HL-60 (cell line): ENCODE data around the gene WASL.

ENCODE experiments used
- DNase-seq, 2 experiments: peaks; one replicate each; pipeline ENCODE4 v3.0.0-alpha.2; 2010 to 2020; ENCODE audit warnings: low read depth in 1 of 2, low spot score in 1 of 2
- H3K27ac ChIP-seq: fragments of 250-450 bp; sonication (Bioruptor Pico); replicated peaks from 2 replicates; pipeline ENCODE4 v1.5.1; 2020; ENCODE audit warnings: mild to moderate bottlenecking, moderate library complexity
- H3K27me3 ChIP-seq: fragments of 250-450 bp; sonication (Bioruptor Pico); 2 replicates; pipeline ENCODE4 v1.5.1; 2021; ENCODE audit warnings: mild to moderate bottlenecking, moderate library complexity; ENCODE audit not compliant: insufficient read depth, poor library complexity, severe bottlenecking
- H3K4me3 ChIP-seq: replicated peaks from 2 replicates; pipeline ENCODE4 v1.5.1; 2011; ENCODE audit warnings: mild to moderate bottlenecking, control low read depth, low read length; ENCODE audit not compliant: insufficient read depth
- GABPA ChIP-seq: IDR thresholded peaks from 2 replicates; pipeline ENCODE4 v1.6.1; 2012; ENCODE audit warnings: low read depth
- POLR2AphosphoS5 ChIP-seq: IDR thresholded peaks from 2 replicates; pipeline ENCODE4 v1.6.1; 2012; ENCODE audit warnings: low read depth
- SPI1 ChIP-seq: IDR thresholded peaks from 2 replicates; pipeline ENCODE4 v1.6.1; 2012; ENCODE audit warnings: low read depth, mild to moderate bottlenecking, borderline replicate concordance
- TF ChIP-seq, protein P1 (sequence below): IDR thresholded peaks from one replicate; pipeline ENCODE4 v1.5.1; 2011; ENCODE audit warnings: low read length, control low read depth, inconsistent platforms; ENCODE audit not compliant: insufficient read depth
- TF ChIP-seq, protein P2 (sequence below): IDR thresholded peaks from 2 replicates; pipeline ENCODE4 v1.6.1; 2012; ENCODE audit warnings: low read depth; ENCODE audit not compliant: insufficient replicate concordance

WASL gene

DNA sequence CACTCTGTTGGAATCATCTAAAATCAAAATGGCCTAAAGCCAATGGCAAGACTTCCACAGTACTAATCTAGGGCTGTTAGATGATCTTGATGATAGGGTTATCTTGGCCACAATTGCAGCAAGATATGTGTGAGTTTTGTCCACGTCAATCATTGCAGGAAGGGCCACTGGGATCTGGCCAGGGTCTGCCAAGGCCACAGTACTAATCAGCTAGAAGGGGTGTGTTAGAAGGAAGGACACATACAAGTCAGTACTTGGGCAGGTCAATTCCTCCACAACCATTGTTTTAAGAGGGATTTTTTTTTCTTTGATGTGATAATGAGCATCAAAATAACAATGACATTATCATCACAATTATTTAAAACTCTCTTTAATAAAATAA, 91.5 kb downstream of the WASL start:
- TF ChIP-seq, protein P1, sequence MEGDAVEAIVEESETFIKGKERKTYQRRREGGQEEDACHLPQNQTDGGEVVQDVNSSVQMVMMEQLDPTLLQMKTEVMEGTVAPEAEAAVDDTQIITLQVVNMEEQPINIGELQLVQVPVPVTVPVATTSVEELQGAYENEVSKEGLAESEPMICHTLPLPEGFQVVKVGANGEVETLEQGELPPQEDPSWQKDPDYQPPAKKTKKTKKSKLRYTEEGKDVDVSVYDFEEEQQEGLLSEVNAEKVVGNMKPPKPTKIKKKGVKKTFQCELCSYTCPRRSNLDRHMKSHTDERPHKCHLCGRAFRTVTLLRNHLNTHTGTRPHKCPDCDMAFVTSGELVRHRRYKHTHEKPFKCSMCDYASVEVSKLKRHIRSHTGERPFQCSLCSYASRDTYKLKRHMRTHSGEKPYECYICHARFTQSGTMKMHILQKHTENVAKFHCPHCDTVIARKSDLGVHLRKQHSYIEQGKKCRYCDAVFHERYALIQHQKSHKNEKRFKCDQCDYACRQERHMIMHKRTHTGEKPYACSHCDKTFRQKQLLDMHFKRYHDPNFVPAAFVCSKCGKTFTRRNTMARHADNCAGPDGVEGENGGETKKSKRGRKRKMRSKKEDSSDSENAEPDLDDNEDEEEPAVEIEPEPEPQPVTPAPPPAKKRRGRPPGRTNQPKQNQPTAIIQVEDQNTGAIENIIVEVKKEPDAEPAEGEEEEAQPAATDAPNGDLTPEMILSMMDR = no peak
- TF ChIP-seq GABPA (no peak), SPI1 (no peak), POLR2AphosphoS5 (no peak)

GRCh38 chr7:123656544-123657303, 92.1 kb downstream of the WASL start:
- Histone ChIP-seq H3K4me3 (no peak overlapping the region), H3K27ac (no peak overlapping the region), H3K27me3 (no peaks in the 10 kb centered on the region)
- TF ChIP-seq, protein P2, sequence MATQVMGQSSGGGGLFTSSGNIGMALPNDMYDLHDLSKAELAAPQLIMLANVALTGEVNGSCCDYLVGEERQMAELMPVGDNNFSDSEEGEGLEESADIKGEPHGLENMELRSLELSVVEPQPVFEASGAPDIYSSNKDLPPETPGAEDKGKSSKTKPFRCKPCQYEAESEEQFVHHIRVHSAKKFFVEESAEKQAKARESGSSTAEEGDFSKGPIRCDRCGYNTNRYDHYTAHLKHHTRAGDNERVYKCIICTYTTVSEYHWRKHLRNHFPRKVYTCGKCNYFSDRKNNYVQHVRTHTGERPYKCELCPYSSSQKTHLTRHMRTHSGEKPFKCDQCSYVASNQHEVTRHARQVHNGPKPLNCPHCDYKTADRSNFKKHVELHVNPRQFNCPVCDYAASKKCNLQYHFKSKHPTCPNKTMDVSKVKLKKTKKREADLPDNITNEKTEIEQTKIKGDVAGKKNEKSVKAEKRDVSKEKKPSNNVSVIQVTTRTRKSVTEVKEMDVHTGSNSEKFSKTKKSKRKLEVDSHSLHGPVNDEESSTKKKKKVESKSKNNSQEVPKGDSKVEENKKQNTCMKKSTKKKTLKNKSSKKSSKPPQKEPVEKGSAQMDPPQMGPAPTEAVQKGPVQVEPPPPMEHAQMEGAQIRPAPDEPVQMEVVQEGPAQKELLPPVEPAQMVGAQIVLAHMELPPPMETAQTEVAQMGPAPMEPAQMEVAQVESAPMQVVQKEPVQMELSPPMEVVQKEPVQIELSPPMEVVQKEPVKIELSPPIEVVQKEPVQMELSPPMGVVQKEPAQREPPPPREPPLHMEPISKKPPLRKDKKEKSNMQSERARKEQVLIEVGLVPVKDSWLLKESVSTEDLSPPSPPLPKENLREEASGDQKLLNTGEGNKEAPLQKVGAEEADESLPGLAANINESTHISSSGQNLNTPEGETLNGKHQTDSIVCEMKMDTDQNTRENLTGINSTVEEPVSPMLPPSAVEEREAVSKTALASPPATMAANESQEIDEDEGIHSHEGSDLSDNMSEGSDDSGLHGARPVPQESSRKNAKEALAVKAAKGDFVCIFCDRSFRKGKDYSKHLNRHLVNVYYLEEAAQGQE = no peak
- TF ChIP-seq GABPA = no peak
- TF ChIP-seq SPI1 = no peak
- TF ChIP-seq, protein P1 = no peak
- TF ChIP-seq POLR2AphosphoS5 = no peak
- no peak for DNase-seq

More for the DNA sequence above, 91.5 kb downstream of the WASL start:
- H3K4me3 ChIP-seq = no peak overlapping the region
- H3K27me3 ChIP-seq = no peaks in the 10 kb centered on the region
- no peak overlapping the region for H3K27ac ChIP-seq
- no peak for DNase-seq

GRCh38 chr7:123655614-123656013, 93.2 kb downstream of the WASL start, which contains the start of gene LMOD2:
Gene LMOD2 (plus strand): TSS chr7:123655866. CDS start chr7:123655964, 98 bp downstream.
- no peak within 1 kb of the TSS for H3K27ac ChIP-seq
- TF ChIP-seq, protein P2 = no peak
- TF ChIP-seq POLR2AphosphoS5 (no peak), GABPA (no peak), SPI1 (no peak)
- TF ChIP-seq, protein P1 = no peak
- no peaks in the 10 kb centered on the region for H3K27me3 ChIP-seq
- DNase-seq = no peak
- H3K4me3 ChIP-seq = no peak within 1 kb of the TSS
